NT2/D1 (cell line): ENCODE measurements around the gene PEX5L.

Source experiments
- SUZ12 ChIP-seq: IDR thresholded peaks from 2 replicates; pipeline ENCODE4 v1.6.1; 2011; ENCODE audit not compliant: insufficient read length, insufficient read depth; ENCODE audit errors: extremely low read depth
- ZNF274 ChIP-seq: IDR thresholded peaks from 2 replicates; pipeline ENCODE4 v1.6.1; 2011; ENCODE audit warnings: mild to moderate bottlenecking, low read depth, low read length

GRCh38 chr3:179949412-179949811 lies 87.3 kb downstream of the PEX5L start:
- no peak for TF ChIP-seq ZNF274
- no peak for TF ChIP-seq SUZ12
